ENCODE measurements around the gene LYZ.

- TF ChIP-seq CTCF (conservative IDR thresholded peaks at IDR 0.05 in 1 of 2, IDR thresholded peaks at IDR 0.05 in 1 of 2; ENCODE audit: extremely low read depth in 1 of 2, insufficient read depth in 1 of 2, low read depth in 1 of 2, low read length in 2 of 2) (no peak), EZH2 (IDR thresholded peaks at IDR 0.05; ENCODE audit: borderline replicate concordance, low read length) (no peak)
These were observed 16.1 kb upstream of the LYZ start for GRCh38 chr12:69331909-69332684.
